HepG2 (cell line): ENCODE measurements around the gene TLK2.

ENCODE experiments used
- CHD2 ChIP-seq: IDR thresholded peaks from 2 replicates; pipeline ENCODE4 v1.6.1; 2011; ENCODE audit warnings: low read depth, low read length, improper control_type of control experiment
- CREM ChIP-seq, 2 experiments: sonication (generic) in 1 of 2; formaldehyde crosslinking in 1 of 2; IDR thresholded peaks; 2 replicates each; pipeline versions ENCODE4 v1.4.0 to v1.6.1; 2016 to 2020; ENCODE audit warnings: antibody characterized with exemption in 1 of 2, mild to moderate bottlenecking in 1 of 2, missing genetic modification reagents in 1 of 2
- FOXM1 ChIP-seq: sonication (generic); formaldehyde crosslinking; IDR thresholded peaks from 2 replicates; pipeline ENCODE4 v1.5.0; 2020; ENCODE audit warnings: missing genetic modification reagents
- HINFP ChIP-seq: sonication (generic); formaldehyde crosslinking; IDR thresholded peaks from 2 replicates; pipeline ENCODE4 v1.4.0; 2020; ENCODE audit warnings: low read depth, mild to moderate bottlenecking, missing genetic modification reagents
- MAFF ChIP-seq: IDR thresholded peaks from 2 replicates; pipeline ENCODE4 v1.6.1; 2011; ENCODE audit warnings: low read depth, low read length, improper control_type of control experiment
- MEIS2 ChIP-seq: sonication (generic); formaldehyde crosslinking; IDR thresholded peaks from 2 replicates; pipeline ENCODE4 v1.9.0; 2021; ENCODE audit warnings: mild to moderate bottlenecking, missing genetic modification reagents
- ZBTB10 ChIP-seq: sonication (generic); formaldehyde crosslinking; IDR thresholded peaks from 2 replicates; pipeline ENCODE4 v1.4.0; 2020; ENCODE audit warnings: missing genetic modification reagents, borderline replicate concordance
- ZBTB34 ChIP-seq: sonication (generic); formaldehyde crosslinking; IDR thresholded peaks from 2 replicates; pipeline ENCODE4 v1.8.0; 2022; ENCODE audit warnings: mild to moderate bottlenecking, missing genetic modification reagents
- ZFX ChIP-seq: sonication (generic); formaldehyde crosslinking; IDR thresholded peaks from 2 replicates; pipeline ENCODE4 v1.4.0; 2020; ENCODE audit warnings: mild to moderate bottlenecking, low read depth, missing genetic modification reagents, moderate library complexity
- ZNF292 ChIP-seq: sonication (generic); formaldehyde crosslinking; IDR thresholded peaks from 2 replicates; pipeline ENCODE4 v1.8.1; 2022; ENCODE audit warnings: mild to moderate bottlenecking, low read depth, missing genetic modification reagents, borderline replicate concordance
- ZNF558 ChIP-seq: sonication (generic); formaldehyde crosslinking; IDR thresholded peaks from 2 replicates; pipeline ENCODE4 v1.9.0; 2022; ENCODE audit warnings: mild to moderate bottlenecking, missing genetic modification reagents, borderline replicate concordance

GRCh38 chr17:62661337-62661736, 182.7 kb downstream of the TLK2 start:
- TF ChIP-seq ZFX (CRISPR knock-in tag) = no peak
- TF ChIP-seq HINFP (CRISPR knock-in tag) = no peak
- no peak for TF ChIP-seq CHD2
- no peak for TF ChIP-seq ZBTB34 (CRISPR knock-in tag)
- TF ChIP-seq FOXM1 = no peak
- no peak for TF ChIP-seq MEIS2 (CRISPR knock-in tag)
- no peak for TF ChIP-seq ZBTB10 (CRISPR knock-in tag)
- no peak for TF ChIP-seq MAFF
- TF ChIP-seq ZNF558 = no peak
- TF ChIP-seq ZNF292 (CRISPR knock-in tag) = no peak
- no peak for TF ChIP-seq CREM (IDR thresholded peaks at IDR 0.05)
- no peak for TF ChIP-seq CREM (CRISPR knock-in tag; IDR thresholded peaks at IDR 0.05)
